IPS-18c (cell line): Measurements from ENCODE around the gene POLR3G.

ENCODE experiments used
- H3K4me3 ChIP-seq: 2 replicates; pipeline ENCODE4 v1.7.0; 2013; ENCODE audit warnings: low read depth, mild to moderate bottlenecking, low read length, moderate library complexity; ENCODE audit not compliant: insufficient read depth
- H3K9me3 ChIP-seq: one replicate; pipeline ENCODE4 v1.6.1; 2013; ENCODE audit warnings: mild to moderate bottlenecking, low read length, moderate library complexity; ENCODE audit not compliant: control insufficient read depth, insufficient read depth

Gene POLR3G

GRCh38 chr5:90562341-90562740 lies 87.7 kb downstream of the POLR3G start:
- no peak overlapping the region for H3K4me3 ChIP-seq
- H3K9me3 ChIP-seq, result no peaks in the 10 kb centered on the region

- Histone ChIP-seq H3K9me3 (no peaks in the 10 kb centered on the region), H3K4me3 (no peak overlapping the region)
Measured at GRCh38 chr5:90563108-90563507, 88.4 kb downstream of the POLR3G start.
